Panc1 (cell line): ENCODE measurements around the gene CD9. TPM values are rescaled to one million over a fixed set of nuclear protein-coding genes. Genes with fewer than 3 reads are reported as not detected.

Source experiments
- ATAC-seq: fragments of 200-7000 bp; cut with Tn5 transposase; 2 replicates; pipeline ENCODE4 v1.9.1; 2020; ENCODE audit warnings: mild to moderate bottlenecking, moderate library complexity
- BruUV-seq: library from RNA; stranded (reverse); fragments of 400-500 nt; replicated peaks from 2 replicates; lab custom pipeline; 2021; lab: Mats Ljungman, UMichigan
- CTCF ChIA-PET: fragments of 300-600 bp; sonication (Branson Sonifier 250); formaldehyde crosslinking; loops from one replicate; lab custom pipeline; 2022; ENCODE audit warnings: antibody characterized with exemption; lab: Charles Lee
- POLR2A ChIA-PET: fragments of 300-600 bp; sonication (Branson Sonifier 250); formaldehyde crosslinking; loops from one replicate; lab custom pipeline; 2022; ENCODE audit warnings: antibody characterized with exemption; lab: Charles Lee
- DNase-seq: peaks from one replicate; pipeline ENCODE4 v3.0.0-alpha.2; 2010; ENCODE audit warnings: low read depth, low spot score
- H3K27ac ChIP-seq: 2 replicates; pipeline ENCODE4 v1.5.1; 2011; ENCODE audit warnings: mild to moderate bottlenecking, low read length, inconsistent platforms
- H3K27me3 ChIP-seq: fragments of 200-500 bp; sonication (Bioruptor generic); 2 replicates; pipeline ENCODE4 v1.6.0; 2014; ENCODE audit warnings: low read length, inconsistent platforms; ENCODE audit not compliant: control insufficient read depth, insufficient read depth
- H3K36me3 ChIP-seq: fragments of 200-500 bp; sonication (Bioruptor generic); 2 replicates; pipeline ENCODE4 v1.5.1; 2014; ENCODE audit warnings: inconsistent platforms, mild to moderate bottlenecking, low read length, moderate library complexity; ENCODE audit not compliant: control insufficient read depth, insufficient read depth
- H3K4me1 ChIP-seq: 2 replicates; pipeline ENCODE4 v1.5.1; 2011; ENCODE audit warnings: inconsistent platforms, mild to moderate bottlenecking, low read length, moderate library complexity; ENCODE audit not compliant: control insufficient read depth, insufficient read depth
- H3K4me3 ChIP-seq, 2 experiments: 2 replicates each; pipeline ENCODE4 v1.5.1; 2011 to 2012; ENCODE audit warnings: low read depth in 2 of 2, low read length in 2 of 2, mild to moderate bottlenecking in 2 of 2, inconsistent platforms in 1 of 2, moderate library complexity in 1 of 2
- H3K9me3 ChIP-seq: fragments of 200-500 bp; sonication (Bioruptor generic); 2 replicates; pipeline ENCODE4 v1.5.1; 2014; ENCODE audit warnings: low read depth, mild to moderate bottlenecking, inconsistent platforms, low read length, moderate library complexity; ENCODE audit not compliant: control insufficient read depth, insufficient read depth
- POLR2AphosphoS5 ChIP-seq: IDR thresholded peaks from 2 replicates; pipeline ENCODE4 v1.6.1; 2012; ENCODE audit warnings: mild to moderate bottlenecking, low read depth, low read length, moderate library complexity
- SIN3A ChIP-seq: IDR thresholded peaks from 2 replicates; pipeline ENCODE4 v1.6.1; 2012; ENCODE audit warnings: low read depth, mild to moderate bottlenecking, low read length, moderate library complexity, borderline replicate concordance; ENCODE audit not compliant: insufficient read depth
- TCF7L2 ChIP-seq: IDR thresholded peaks from 2 replicates; pipeline ENCODE4 v1.6.1; 2011; ENCODE audit warnings: mild to moderate bottlenecking, low read depth, low read length, inconsistent platforms
- in situ Hi-C: cut with HindIII; loops from 2 replicates; pipeline ENCODE4 v1.10.0; 2016; ENCODE audit warnings: low sequenced_read_pairs, low pct_unique_long_range_greater_than_20kb
- intact Hi-C: fragments of 100-400 bp; cut with micrococcal nuclease; formaldehyde crosslinking; loops from one replicate; pipeline ENCODE4 v1.10.0; 2022; ENCODE audit not compliant: unreplicated experiment
- total RNA-seq: library from RNA; stranded (reverse); gene quantifications from one replicate; pipeline ENCODE4 v1.2.1, GENCODE V29; 2021; ENCODE audit not compliant: unreplicated experiment
- TF ChIP-seq, protein P1 (sequence below), 2 experiments: IDR thresholded peaks; 2 replicates each; pipeline ENCODE4 v1.6.1; 2011 to 2012; ENCODE audit warnings: low read depth in 2 of 2, control low read depth in 1 of 2, low read length in 1 of 2, mild to moderate bottlenecking in 1 of 2, moderate library complexity in 1 of 2; ENCODE audit not compliant: insufficient read depth in 1 of 2
- TF ChIP-seq, protein P2 (sequence below): fragments of 450-650 bp; IDR thresholded peaks from 2 replicates; pipeline ENCODE4 v1.5.1; 2017; ENCODE audit warnings: mild to moderate bottlenecking

The CD9 gene
- total RNA-seq, 1 experiment from 2014 or later, result 103 TPM

DNA sequence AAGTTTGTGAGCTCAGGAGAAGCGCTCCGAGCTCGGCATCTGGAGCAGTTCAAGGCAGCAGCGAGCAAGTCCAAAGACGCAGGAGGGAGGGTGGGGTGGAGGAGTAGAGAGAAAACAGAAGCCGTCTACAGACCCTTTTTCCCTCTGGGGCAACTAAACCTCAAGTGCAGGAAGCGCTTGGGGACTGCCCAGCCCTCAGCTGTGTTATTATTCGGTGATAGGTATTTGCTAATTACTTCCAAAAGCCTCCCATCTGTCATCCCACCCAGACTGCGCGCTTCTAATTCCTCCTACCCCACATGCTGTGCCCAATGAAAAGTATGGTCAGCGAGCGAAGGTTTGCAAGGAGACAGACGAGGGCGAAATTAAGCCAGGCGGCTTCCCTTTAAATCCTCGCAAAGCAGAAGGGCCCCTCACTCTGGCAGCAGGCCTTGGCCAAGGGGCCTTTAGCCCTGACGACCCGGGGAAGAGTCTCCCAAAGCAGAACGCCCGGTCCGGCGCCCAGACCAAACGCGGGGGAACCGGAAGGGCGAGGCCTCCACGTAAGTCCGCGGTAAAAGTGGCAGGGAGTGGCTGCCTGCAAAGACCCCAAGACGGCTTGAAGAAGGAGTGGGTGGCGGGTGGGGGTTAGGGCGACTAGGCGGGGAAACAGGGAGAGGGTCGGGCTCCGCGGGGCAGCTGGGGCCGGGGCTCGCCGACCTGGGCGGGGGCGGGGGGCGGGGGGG, 507 bp upstream of the CD9 start:
- CTCF ChIA-PET, result no interaction called here
- no peak for DNase-seq

DNA sequence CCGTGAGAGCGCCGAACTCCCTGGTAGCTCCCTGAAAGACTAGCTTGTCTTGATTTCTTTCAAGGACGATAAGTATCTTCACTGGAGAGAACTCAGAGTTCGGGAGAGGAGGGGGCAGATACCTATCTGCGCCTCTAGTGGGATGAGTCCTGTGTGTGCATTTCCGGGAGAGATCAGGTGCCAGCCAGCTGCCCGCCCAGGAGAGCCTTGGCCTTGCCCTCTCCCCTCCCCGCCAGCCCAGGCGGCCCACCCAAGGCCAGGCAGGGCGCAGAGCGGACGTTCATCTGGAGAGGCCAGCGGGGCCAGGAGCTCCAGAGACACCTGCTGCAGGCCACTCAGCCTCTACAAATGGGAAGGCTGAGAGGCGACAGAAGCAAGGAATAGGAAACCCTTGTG, 1.0 kb downstream of the CD9 start:
- no TSS peak for BruUV-seq
- ChIA-PET CTCF (no interaction called here), POLR2A (interaction anchor here (0.6 kb wide), 1 partner anchor 336 kb away, joined by 3 read pairs; no protein-coding TSS in a partner anchor)
- Histone ChIP-seq H3K9me3 (no peaks in the 10 kb centered on the region), H3K4me1 (peaks cover 36% of the 10 kb centered on the region), H3K36me3 (no peaks in the 10 kb centered on the region; the same call in 1 of the 2 replicates), H3K27me3 (no peaks in the 10 kb centered on the region), H3K4me3 (peak overlapping the region; percentile 80 to 82), H3K27ac (peak overlapping the region; percentile 71)
- TF ChIP-seq, protein P1, sequence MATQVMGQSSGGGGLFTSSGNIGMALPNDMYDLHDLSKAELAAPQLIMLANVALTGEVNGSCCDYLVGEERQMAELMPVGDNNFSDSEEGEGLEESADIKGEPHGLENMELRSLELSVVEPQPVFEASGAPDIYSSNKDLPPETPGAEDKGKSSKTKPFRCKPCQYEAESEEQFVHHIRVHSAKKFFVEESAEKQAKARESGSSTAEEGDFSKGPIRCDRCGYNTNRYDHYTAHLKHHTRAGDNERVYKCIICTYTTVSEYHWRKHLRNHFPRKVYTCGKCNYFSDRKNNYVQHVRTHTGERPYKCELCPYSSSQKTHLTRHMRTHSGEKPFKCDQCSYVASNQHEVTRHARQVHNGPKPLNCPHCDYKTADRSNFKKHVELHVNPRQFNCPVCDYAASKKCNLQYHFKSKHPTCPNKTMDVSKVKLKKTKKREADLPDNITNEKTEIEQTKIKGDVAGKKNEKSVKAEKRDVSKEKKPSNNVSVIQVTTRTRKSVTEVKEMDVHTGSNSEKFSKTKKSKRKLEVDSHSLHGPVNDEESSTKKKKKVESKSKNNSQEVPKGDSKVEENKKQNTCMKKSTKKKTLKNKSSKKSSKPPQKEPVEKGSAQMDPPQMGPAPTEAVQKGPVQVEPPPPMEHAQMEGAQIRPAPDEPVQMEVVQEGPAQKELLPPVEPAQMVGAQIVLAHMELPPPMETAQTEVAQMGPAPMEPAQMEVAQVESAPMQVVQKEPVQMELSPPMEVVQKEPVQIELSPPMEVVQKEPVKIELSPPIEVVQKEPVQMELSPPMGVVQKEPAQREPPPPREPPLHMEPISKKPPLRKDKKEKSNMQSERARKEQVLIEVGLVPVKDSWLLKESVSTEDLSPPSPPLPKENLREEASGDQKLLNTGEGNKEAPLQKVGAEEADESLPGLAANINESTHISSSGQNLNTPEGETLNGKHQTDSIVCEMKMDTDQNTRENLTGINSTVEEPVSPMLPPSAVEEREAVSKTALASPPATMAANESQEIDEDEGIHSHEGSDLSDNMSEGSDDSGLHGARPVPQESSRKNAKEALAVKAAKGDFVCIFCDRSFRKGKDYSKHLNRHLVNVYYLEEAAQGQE (IDR thresholded peaks at IDR 0.05; ENCODE audit: insufficient read depth in 1 of 2, low read depth in 2 of 2, low read length in 1 of 2), result no peak
- TF ChIP-seq, protein P2, sequence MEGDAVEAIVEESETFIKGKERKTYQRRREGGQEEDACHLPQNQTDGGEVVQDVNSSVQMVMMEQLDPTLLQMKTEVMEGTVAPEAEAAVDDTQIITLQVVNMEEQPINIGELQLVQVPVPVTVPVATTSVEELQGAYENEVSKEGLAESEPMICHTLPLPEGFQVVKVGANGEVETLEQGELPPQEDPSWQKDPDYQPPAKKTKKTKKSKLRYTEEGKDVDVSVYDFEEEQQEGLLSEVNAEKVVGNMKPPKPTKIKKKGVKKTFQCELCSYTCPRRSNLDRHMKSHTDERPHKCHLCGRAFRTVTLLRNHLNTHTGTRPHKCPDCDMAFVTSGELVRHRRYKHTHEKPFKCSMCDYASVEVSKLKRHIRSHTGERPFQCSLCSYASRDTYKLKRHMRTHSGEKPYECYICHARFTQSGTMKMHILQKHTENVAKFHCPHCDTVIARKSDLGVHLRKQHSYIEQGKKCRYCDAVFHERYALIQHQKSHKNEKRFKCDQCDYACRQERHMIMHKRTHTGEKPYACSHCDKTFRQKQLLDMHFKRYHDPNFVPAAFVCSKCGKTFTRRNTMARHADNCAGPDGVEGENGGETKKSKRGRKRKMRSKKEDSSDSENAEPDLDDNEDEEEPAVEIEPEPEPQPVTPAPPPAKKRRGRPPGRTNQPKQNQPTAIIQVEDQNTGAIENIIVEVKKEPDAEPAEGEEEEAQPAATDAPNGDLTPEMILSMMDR, result no peak
- TF ChIP-seq POLR2AphosphoS5 (no peak), SIN3A (no peak), TCF7L2 (no peak)
- no peak for DNase-seq
- intact Hi-C loops (no loop called here), in situ Hi-C loops (no loop called here)
- peak; percentile 29; the same call in 1 of the 2 replicates for ATAC-seq

More for the DNA sequence above, 507 bp upstream of the CD9 start:
- no peaks in the 10 kb centered on the region for H3K27me3 ChIP-seq
- BruUV-seq, result no TSS peak
- in situ Hi-C loops, result no loop called here
- peak overlapping the region; percentile 71 to 80 for H3K4me3 ChIP-seq
- peaks cover 25% of the 10 kb centered on the region for H3K4me1 ChIP-seq
- TF ChIP-seq, protein P1 (IDR thresholded peaks at IDR 0.05; ENCODE audit: insufficient read depth in 1 of 2, low read depth in 2 of 2, low read length in 1 of 2), result no peak
- TF ChIP-seq POLR2AphosphoS5, result no peak
- TF ChIP-seq SIN3A, result no peak
- TF ChIP-seq, protein P2, result no peak
- no peak for TF ChIP-seq TCF7L2
- H3K9me3 ChIP-seq, result no peaks in the 10 kb centered on the region
- intact Hi-C loops, result no loop called here
- POLR2A ChIA-PET, result interaction anchor here (0.6 to 1.2 kb wide), 2 partner anchors 15 to 237 kb away, joined by 3 to 4 read pairs; no protein-coding TSS in a partner anchor
- no peaks in the 10 kb centered on the region; the same call in 1 of the 2 replicates for H3K36me3 ChIP-seq
- H3K27ac ChIP-seq, result peak overlapping the region; percentile 89
- ATAC-seq, result peak; percentile 56
